GM18517 (cell line): Measurements from ENCODE around the gene ASPN.

ENCODE experiments used
- ATAC-seq: cut with Tn5 transposase; IDR thresholded peaks from one replicate; pipeline ENCODE4 v1.9.1; 2021; ENCODE audit warnings: mild to moderate bottlenecking, moderate library complexity; ENCODE audit not compliant: unreplicated experiment

Gene ASPN

DNA sequence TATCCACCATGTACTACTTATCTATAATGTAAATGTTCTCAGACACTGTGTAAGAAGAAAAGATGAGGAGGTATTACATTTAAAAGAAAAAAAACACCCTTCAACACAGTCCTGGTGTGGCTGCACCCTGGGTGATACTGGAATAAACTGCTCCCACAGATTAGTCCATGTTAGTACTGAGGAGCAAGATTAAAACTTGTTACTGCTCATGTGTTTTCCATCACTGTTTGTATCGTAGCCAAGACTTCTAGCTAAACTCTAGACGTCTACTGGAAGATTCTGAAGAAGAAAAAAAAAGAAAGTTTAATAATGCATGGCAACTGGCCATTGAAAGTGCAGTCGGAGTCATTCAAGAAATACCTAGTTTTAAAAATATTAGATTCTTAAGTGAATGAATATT, at the start of gene ASPN:
TSS of gene ASPN (minus strand) at position 178 of the 400 bp plus-strand sequence.
- no peak for ATAC-seq

DNA sequence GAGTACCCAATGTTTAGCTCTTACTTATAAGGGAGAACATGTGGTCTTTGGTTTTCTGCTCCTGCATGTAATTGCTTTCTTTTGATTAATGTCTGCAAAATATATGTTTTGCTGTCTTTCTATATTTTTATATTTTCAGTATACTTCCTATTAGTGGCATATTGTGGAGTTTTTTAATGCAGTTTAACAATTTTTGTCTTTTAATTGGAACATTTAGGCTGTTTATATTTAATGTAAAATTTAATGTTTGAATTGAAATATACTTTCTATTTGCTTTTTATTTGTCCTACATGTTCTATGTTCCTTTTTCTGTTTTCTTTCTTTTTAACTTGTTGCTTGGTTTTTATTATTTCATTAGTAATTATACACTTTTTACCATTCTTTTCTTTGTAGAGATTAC, 48.6 kb upstream of the ASPN start:
- no peak for ATAC-seq

DNA sequence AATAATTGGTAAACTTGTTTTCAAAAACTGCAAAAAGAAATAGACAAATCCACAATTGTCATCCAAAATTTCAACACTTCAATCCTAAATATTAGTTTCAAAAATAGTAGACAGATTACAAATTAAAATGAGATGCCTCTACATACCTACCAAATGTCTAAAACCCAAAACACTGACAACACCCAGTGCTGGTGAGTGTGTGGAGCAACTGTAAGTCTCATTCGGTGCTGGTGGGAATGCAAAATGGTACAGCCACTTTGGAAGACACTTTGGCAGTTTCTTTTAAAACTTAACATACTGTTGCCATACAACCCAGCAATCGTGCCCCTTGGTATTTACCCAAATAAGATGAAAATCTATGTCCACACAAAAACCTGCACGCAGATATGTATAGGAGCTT, 46.8 kb upstream of the ASPN start:
- no peak for ATAC-seq

DNA sequence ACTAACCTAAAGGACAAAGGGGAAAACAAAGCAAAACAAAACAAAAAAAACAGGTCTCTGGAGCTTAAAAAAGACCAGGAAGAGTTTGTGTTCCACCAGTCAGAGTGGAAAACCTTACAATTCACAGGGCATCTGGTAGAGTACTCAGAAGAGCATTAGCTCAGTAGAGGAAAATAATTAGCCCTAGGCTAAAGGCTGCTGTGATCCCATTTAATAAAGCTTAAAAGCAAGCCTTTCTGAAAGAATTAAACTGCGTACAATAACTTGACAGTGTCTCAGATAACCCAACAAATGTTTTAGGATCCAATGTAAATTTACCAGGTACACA, 46.2 kb upstream of the ASPN start:
- no peak for ATAC-seq

DNA sequence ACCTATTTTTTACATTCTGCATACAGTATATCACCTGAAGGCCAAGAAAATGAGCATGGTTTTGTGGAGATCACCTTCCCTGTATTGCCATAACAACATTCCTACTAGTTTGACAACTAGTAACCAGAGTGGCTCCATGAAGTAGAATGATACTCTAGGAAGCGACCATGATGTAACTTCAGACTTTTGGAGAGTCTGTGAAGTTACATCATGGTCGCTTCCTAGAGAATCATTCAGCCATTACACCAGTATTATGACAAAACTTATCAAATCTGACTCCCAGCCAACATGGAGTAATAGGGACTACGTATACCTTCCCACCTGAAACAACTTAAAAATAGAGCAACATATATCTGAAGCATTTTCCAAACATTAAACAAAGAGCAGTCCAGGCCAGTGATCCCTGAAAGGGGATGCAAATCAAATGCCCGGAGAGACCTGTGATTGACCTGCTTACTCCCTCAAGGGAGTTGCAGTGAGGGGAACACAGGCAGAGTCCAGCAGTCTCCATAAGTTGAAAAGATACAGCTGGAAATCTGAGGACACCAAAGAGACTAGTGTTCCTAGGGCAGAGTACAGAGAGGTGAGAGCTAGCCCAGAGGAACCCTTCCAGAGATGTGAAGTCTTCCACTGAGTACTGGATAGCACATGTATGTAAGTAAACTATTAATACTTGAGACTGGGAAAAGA, 45.7 kb upstream of the ASPN start:
- ATAC-seq = no peak

DNA sequence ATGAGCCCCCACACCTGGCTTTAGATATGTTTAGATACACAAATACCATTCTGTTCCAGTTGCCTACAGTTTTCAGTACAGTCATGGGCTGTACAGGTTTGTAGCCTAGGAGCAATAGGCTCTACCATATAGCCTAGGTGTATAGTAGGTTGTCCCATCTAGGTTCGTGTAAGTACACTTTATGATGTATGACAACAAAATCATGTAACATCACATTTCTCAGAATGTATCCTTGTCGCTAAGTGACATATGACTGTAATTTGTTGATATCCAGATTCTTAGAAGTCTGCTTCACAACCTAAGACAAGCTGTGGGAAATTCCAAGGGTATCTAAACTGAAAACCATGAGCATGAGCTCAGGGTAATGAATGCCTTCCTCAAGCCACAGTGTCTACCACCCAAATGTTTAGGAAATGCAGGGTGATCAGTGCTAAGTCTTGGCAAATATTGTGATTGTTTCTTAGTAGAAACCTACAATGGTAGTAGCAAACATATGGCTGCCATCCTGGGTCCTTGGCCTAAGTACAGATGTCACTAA, 45.1 kb upstream of the ASPN start:
- no peak for ATAC-seq

DNA sequence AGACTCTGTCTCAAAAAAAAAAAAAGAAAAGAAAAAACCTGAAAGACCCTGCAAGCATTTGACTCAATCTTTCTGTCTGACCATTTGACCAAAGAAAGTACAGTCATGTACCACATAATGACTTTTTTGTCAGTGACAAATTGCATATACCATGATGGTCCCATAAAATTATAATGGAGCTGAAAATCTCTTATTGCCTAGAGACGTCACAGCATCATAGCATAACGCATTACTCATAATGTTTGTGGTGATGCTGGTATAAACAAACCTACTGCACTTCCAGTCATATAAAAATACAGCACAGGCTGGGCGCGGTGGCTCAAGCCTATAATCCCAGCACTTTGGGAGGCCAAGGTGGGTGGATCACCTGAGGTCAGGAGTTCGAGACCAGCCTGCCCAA, 43.0 kb upstream of the ASPN start:
- ATAC-seq = no peak

DNA sequence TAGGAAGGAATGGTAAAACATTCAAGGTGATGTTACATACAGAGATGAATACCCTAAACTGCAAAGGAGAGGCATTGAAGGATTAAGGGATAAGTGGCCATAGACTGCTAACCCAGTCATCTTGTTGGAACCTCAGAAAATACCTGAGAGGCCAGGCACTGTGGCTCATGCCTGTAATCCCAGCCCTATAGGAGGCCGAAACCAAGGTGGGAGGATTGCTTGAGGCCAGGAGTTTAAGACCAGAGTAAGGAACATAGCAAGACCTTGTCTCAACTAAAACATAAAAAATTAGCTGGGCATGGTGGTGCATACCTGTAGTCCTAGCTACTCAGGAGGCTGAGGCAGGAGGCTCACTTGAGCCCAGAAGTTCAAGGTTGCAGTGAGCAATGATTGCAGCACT, 42.6 kb upstream of the ASPN start:
- ATAC-seq = no peak

DNA sequence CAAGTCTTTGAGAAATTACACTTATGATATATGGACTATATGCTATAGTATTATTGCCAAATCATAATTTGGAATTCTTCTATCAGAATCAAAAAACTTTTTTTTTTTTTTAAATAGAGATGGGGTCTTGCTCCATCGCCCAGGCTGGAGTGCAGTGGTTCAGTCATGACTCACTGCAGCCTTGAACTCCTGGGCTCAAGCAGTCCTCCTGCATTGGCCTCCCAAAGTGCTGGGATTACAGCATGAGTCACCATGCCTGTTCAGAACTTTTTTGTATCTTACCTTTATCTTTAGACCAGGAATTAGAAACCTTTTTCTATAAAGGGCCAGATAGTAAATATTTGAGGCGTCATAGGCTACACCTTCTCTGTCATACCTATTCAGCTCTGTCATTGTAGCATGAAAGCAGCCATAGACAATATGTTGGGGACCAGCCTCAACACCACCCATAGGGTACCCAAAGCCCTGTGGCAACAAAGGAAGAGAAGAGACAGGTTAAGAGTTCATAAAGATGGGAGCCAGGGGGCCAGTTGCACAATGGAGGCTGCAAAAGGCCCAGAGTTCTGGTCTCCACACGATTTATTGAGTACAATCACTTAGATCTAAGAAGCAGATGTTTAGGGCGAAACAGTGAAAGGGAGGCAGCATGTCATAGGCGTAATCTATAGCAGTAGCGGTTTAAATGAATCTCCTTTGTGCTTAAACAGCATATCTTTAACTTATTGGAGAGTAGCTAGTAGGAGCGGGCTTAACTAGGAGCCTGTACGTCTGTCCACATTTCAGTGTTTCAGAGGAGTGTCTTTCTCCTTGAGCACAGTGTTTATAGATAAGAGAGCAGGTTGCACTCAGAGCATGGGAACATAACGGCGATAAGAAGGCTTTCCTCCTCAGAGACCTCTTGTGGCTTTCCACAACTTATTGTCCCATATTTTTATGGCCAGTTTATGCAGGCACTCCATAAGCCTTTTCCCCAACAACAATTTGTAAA, 41.0 kb upstream of the ASPN start:
- no peak for ATAC-seq

DNA sequence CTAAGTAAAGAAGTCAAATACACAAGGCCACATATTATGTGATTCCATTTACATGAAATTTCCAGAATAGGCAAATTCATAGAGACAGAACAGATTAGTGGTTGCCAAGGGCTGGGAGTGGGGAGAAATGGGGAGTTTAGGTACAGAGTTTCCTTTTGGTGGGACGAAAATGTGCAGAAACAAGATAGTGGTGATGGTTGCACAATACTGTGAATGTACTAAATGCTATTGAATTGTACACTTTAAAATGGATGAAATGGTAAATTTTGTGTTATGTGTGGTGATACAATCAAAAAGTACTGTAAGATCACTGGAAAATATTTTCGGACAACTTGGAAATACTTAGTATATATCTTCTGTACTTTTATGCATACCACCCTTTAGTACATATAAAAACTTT, 38.5 kb upstream of the ASPN start:
- no peak for ATAC-seq

DNA sequence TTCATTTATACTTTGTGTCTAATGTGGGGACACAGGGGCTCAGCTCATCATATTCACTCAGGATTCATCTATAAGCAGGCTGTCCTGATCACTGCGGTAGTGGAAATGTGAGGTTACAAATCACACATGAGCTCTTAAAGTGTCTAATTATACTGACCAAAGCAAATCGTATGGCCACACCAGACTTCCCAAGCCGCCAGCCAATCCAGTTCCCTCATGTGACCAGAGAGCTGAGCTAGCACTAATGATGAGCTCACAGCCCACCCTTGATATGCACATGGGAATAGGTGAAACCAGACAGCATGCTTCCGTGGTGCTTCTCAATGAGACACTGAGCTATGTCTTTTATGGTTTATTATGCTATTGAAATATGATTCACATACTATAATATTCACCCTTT, 35.9 kb upstream of the ASPN start:
- ATAC-seq = no peak

DNA sequence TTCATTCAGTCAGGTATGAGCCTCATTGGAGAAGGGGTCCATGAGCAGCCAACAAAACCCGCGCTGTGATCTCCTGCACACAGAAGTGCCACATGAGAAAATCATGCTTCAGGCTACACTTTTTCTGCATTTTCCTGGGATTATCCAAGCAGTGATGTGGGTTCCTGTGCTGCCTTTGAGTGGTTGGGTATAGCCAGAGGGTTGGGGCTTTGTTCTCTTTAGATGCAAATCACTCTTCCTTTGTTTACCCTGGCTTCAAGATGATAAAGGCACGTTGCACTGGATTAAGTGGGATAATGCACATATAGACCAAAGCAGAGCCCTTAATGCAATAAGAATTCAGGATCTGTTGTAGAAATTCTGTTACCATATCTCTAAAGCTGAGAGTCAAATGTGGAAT, 34.7 kb upstream of the ASPN start:
- no peak for ATAC-seq

DNA sequence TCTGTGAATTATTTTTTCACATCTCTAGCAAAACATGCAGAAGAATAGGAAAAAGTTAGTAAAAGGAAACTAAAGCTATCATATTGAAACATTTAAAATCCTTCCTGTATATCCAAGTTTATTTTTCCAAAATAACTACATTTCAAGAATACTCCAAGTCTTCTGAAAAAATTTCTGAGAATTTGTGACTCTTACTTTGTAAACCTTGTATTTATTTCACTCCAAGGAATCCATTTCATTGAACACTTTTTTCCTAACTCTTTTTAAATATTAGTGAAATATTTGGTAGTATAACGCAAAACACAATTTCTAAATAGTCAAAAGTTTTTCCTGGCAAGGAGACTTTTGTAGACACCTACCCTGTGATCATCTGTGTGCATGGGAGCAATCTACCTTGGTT, 34.2 kb upstream of the ASPN start:
- no peak for ATAC-seq

DNA sequence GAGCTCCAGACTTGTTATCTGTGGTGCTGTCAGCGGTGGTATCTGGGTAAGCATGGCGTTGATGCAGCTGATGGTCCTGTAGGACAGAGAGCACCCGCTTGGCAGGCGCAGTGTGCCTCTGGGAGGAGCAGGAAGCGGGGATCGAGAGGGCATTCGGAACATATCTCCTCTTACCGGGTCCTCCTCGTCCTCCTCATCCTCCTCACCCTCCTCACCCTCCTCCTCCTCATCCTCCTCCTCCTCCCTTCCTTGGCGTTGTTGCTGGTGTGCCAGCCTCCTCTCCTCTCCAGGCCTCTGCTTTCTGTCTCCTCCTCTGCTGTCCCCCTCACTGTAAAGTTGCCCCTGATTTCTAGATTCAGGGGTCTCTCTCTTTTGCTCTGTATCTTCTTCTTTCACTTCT, 32.3 kb upstream of the ASPN start:
- ATAC-seq = no peak

DNA sequence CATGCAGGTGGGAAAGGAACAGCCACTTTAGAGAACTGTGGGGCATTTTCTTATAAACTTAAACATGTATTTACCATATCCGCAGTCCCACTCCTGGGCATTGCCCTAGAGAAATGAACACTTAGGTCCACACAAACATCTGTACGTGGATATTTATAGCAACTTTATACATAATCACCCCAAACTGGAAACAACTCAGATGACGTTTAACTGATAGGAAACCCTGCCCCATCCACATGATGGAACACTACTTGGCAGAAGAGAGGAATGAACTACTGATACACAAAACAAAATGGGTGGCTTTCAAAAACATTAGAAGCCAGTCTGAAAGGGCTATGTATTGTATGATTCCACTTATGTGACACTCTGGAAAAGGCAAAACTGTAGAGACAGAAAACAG, 31.0 kb upstream of the ASPN start:
- ATAC-seq = no peak

DNA sequence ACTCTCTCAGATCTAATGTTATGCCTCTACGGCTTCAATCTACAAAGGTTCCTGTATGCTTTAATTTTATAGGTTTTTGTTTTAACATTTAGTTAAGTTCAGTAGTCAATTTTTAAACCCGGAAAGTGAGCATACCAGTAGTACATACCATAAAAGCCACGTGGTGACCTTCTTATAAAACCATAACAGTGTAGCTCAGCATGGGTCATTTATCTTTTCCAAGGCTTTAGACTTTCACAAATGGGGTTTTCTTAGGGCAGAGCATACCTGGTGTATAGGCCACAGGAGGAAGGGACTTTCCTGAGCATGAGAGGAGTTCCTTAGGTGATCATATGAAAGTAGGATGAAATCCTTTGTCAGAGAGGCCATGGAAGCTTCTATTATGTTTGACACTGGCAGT, 30.3 kb upstream of the ASPN start:
- ATAC-seq = no peak

DNA sequence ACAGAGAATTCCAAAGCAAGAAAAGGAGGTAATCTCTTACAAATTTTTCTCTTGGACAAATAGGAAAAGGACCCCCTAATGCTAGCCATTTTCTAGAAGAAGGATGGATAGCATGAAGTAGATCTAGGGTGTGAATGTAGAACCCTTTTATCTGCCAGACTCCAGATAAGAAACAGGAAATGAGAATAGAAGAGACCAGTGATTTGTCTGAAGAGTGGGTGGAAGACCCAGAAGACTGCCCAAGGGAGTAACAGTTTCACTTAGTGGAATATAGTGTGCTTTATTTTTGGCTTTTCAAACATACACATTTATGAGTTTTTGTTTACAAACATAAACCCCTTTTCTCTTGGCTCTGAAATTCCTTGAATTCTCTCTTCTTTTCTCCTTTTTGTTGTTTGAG, 28.4 kb upstream of the ASPN start:
- ATAC-seq = no peak

DNA sequence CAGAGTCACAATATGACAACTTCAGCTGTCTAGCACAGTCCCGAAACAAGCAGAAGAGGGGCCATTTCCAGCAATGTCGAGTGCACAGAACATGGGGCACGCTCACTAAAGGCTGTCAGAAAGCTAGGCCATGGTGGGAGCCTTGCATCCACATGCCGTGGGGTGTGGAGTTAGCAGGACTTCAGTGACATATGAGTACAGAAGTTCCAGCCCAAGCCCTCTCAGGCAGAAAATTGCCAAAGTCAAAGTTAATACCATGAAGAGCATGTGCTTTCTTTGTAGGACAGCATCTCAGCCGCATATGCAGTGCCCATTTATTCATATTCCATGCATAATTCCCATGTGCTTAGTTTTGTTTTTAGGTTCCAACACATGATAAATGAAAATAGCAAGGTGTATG, 26.7 kb upstream of the ASPN start:
- ATAC-seq = no peak

DNA sequence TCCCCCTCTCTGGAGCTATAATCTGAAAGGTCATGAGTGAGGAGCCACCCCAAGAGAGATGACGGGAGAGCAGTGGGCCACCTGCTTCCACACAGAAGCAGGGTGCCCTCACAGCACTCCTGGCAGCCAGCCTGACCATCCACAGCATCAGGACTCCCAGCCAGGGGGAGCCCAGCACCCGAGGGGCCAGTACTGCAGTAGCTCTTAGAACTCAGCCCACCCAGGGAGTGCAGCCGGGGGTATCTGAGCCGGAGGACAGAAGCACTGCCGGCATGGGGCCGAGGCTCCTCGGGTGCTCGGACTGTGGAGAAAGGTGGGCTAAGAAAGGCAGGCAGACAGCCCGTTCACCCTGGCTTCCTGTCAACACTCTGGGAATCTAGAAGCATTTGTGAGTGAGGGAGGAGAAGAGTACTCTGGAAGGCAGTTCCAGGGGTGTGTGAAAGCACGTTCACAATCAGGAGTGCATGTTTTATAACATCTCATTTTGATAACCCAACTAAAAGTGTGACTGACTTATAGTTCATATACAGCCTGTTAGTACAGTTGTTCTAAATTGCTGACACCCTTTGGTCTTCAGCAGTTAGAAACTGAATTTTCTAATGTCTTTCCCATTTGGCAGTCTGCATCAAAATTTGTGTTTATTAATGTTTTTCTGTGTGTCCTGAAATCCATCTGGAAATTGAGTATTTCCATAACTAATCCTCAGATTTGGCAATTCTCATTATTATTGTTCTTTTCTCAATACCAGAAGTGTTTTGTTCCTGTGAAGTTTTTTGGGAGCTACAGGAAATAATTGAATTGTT, 25.9 kb upstream of the ASPN start:
- ATAC-seq = no peak

DNA sequence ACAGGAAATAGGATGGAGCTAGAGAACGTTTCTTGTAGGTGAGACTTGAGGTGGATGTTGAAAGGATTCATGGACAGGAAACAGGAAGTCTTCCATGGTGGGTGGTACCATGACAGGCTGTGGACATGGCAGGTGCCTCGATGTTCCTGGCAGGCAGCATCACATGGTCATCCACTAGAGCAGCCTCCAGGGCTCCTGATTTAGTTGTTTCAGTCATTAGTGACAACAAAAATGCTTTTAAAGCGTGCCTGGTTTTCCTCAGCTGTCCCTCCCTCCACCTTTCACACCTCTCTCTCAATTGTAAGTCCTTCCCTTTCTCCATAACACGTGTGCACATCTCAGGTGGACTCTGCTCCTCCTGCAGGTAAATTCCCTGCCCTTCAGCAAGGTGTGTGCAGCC, 25.2 kb upstream of the ASPN start:
- ATAC-seq = no peak

DNA sequence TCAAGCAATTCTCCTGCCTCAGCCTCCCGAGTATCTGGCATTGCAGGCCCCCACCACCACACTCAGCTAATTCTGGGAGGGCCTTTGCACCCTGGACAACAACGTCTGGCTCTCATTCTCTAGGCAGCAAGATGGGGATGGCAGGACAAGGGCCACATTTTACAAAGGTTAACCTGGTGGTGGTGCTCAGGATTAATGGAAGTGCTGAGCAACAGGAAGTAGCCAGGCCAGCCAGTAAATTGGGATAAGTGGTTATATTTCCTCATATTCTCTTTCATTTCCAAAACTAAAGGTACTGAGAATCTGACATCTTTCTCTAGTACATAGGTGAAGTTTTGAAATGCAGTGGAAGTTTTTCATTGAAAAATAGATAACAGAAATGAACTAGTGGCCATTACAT, 24.7 kb upstream of the ASPN start:
- ATAC-seq = no peak
